ENCODE results near the gene MRPS34. TPM values are rescaled to one million over a fixed set of nuclear protein-coding genes. Genes with fewer than 3 reads are reported as not detected.
A peak's percentile ranks its signal among the peaks of the same experiment; 100 is the strongest.

MRPS34 gene
- total and polyA plus RNA-seq, 10 of the 15 experiments (the other 5 are each of a cell fraction or from before 2014, with no cell fraction given) = 3.6 to 285 (median 147) TPM

GRCh38 chr16:1769402-1770300, 3.3 kb downstream of the MRPS34 start:
- H3K9ac ChIP-seq (ENCODE audit: control insufficient read depth, insufficient read depth, low read length) = no peak overlapping the region
- RAD21 ChIA-PET (ENCODE audit: unreplicated experiment) = interaction anchor here (3.1 kb wide), 1 partner anchor 13 kb away, joined by 22 read pairs; the partner anchor contains the start of genes NUBP2 and SPSB3

More at GRCh38 chr16:1769402-1770300, 3.3 kb downstream of the MRPS34 start:
- TF ChIP-seq, protein P1, sequence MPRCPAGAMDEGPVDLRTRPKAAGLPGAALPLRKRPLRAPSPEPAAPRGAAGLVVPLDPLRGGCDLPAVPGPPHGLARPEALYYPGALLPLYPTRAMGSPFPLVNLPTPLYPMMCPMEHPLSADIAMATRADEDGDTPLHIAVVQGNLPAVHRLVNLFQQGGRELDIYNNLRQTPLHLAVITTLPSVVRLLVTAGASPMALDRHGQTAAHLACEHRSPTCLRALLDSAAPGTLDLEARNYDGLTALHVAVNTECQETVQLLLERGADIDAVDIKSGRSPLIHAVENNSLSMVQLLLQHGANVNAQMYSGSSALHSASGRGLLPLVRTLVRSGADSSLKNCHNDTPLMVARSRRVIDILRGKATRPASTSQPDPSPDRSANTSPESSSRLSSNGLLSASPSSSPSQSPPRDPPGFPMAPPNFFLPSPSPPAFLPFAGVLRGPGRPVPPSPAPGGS (IDR thresholded peaks at IDR 0.05; ENCODE audit: borderline replicate concordance, insufficient read depth, low read depth, low read length, poor library complexity, severe bottlenecking) = peak; percentile 23
- TF ChIP-seq POU2F2 (IDR thresholded peaks at IDR 0.05; ENCODE audit: borderline replicate concordance, low read depth, low read length) (0 out of 3 replicates have a peak, but pooled peaks have one; percentile 6), ZZZ3 (IDR thresholded peaks at IDR 0.05; ENCODE audit: control insufficient read depth, insufficient read length, low read depth) (no peak), POLR2A (IDR thresholded peaks at IDR 0.05; ENCODE audit: low read depth, low read length) (peak; percentile 43; the same call in 1 of the 2 replicates), POLR2AphosphoS5 (IDR thresholded peaks at IDR 0.05; ENCODE audit: low read length) (peak; percentile 21; the same call in 1 of the 2 replicates), POLR2AphosphoS2 (IDR thresholded peaks at IDR 0.05; ENCODE audit: low read depth, low read length) (peak; percentile 79)
- TF ChIP-seq, protein P2, sequence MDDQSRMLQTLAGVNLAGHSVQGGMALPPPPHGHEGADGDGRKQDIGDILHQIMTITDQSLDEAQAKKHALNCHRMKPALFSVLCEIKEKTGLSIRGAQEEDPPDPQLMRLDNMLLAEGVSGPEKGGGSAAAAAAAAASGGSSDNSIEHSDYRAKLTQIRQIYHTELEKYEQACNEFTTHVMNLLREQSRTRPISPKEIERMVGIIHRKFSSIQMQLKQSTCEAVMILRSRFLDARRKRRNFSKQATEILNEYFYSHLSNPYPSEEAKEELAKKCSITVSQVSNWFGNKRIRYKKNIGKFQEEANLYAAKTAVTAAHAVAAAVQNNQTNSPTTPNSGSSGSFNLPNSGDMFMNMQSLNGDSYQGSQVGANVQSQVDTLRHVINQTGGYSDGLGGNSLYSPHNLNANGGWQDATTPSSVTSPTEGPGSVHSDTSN (IDR thresholded peaks at IDR 0.05; ENCODE audit: insufficient replicate concordance, low read depth, low read length) = no peak
- intact Hi-C loops (cut with micrococcal nuclease; ENCODE audit: unreplicated experiment) = loop anchor here (5.0 kb wide), 1 partner anchor 62 kb away; the partner anchor contains the start of gene MAPK8IP3
- ChIA-PET CTCF (no interaction called here), POLR2A (interaction anchor here (5.8 kb wide), 1 partner anchor 13 kb away, joined by 39 read pairs; the partner anchor contains the start of genes NUBP2 and SPSB3), SMC1A (ENCODE audit: uncharacterized antibody, unreplicated experiment) (interaction anchor here (0.6 to 1.0 kb wide), 2 partner anchors 48 to 273 kb away, joined by 3 read pairs; no protein-coding TSS in a partner anchor)
- no TSS peak for BruUV-seq (replicated peaks)
- no peak for ATAC-seq
- peak overlapping the region; percentile 100; the same call in 1 of the 2 replicates for H3K4me3 ChIP-seq
- in situ Hi-C loops (cut with MboI) = loop anchor here (5.0 kb wide), 1 partner anchor 57 kb away; no protein-coding TSS in a partner anchor
- WGBS (ENCODE audit: insufficient coverage, insufficient replicate concordance, low lambda C conversion rate, missing lambda C conversion rate) = 82% methylated on average over 24 of the region's 27 CpGs
- H3K4me1 ChIP-seq (ENCODE audit: control insufficient read depth, insufficient read depth, low read length) = peaks cover 13% of the 10 kb centered on the region
- H2AFZ ChIP-seq (ENCODE audit: control insufficient read depth, low read depth, low read length) = no peak overlapping the region
- H3K27me3 ChIP-seq (replicated peaks in 1 of 2; ENCODE audit: control insufficient read depth in 2 of 2, insufficient read depth in 2 of 2, low read length in 1 of 2) = no peaks in the 10 kb centered on the region
- H3K27ac ChIP-seq (ENCODE audit: control insufficient read depth, insufficient read depth) = no peak overlapping the region
- no peaks in the 10 kb centered on the region for H4K20me1 ChIP-seq (ENCODE audit: control insufficient read depth, insufficient read depth)
- peak overlapping the region; percentile 86 for H3K4me2 ChIP-seq (ENCODE audit: control insufficient read depth, insufficient read depth)
- no peaks in the 10 kb centered on the region for H3K9me3 ChIP-seq (replicated peaks; ENCODE audit: control insufficient read depth, insufficient read depth, low read length)
- no peak for FAIRE-seq
- DNase-seq (ENCODE audit: low read depth, low spot score) = no peak
- H3K36me3 ChIP-seq (ENCODE audit: control insufficient read depth in 2 of 2, insufficient read depth in 2 of 2, low read length in 1 of 2) = peaks cover 0 to 23% of the 10 kb centered on the region in 2 experiments; a peak in 3 of 4 replicates
- peaks cover 42% of the 10 kb centered on the region for H3K79me2 ChIP-seq (ENCODE audit: control insufficient read depth, insufficient read depth, low read length)

All from GM12878 (cell line).